ENCODE results near the gene BRMS1.
"Not testable (repeated sequence)": the region's sequence is repeated elsewhere in the genome, so short reads cannot be mapped to it uniquely, and the experiment has no call there.

- TF ChIP-seq EZH2 (IDR thresholded peaks at IDR 0.05; ENCODE audit: low read length): not testable (repeated sequence)
- TF ChIP-seq, protein P1, sequence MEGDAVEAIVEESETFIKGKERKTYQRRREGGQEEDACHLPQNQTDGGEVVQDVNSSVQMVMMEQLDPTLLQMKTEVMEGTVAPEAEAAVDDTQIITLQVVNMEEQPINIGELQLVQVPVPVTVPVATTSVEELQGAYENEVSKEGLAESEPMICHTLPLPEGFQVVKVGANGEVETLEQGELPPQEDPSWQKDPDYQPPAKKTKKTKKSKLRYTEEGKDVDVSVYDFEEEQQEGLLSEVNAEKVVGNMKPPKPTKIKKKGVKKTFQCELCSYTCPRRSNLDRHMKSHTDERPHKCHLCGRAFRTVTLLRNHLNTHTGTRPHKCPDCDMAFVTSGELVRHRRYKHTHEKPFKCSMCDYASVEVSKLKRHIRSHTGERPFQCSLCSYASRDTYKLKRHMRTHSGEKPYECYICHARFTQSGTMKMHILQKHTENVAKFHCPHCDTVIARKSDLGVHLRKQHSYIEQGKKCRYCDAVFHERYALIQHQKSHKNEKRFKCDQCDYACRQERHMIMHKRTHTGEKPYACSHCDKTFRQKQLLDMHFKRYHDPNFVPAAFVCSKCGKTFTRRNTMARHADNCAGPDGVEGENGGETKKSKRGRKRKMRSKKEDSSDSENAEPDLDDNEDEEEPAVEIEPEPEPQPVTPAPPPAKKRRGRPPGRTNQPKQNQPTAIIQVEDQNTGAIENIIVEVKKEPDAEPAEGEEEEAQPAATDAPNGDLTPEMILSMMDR (optimal IDR thresholded peaks at IDR 0.05 in 1 of 3, IDR thresholded peaks at IDR 0.05 in 1 of 3, conservative IDR thresholded peaks at IDR 0.05 in 1 of 3; ENCODE audit: extremely low read depth in 1 of 3, insufficient read depth in 2 of 3, low read length in 3 of 3): not testable (repeated sequence)
Observed at GRCh38 chr11:66384316-66384715, 39.4 kb upstream of the BRMS1 start.
